Endothelial cell of umbilical vein (primary cell): ENCODE results near the gene TMEM225B. TPM values are rescaled to one million over a fixed set of nuclear protein-coding genes. Genes with fewer than 3 reads are reported as not detected.
"Not testable (repeated sequence)": the region's sequence is repeated elsewhere in the genome, so short reads cannot be mapped to it uniquely, and the experiment has no call there.

Experiments used
- BruUV-seq: library from RNA; stranded (reverse); fragments of 400-500 nt; replicated peaks from 2 replicates; lab custom pipeline; 2021; lab: Mats Ljungman, UMichigan
- CTCF ChIA-PET: fragments of 300-600, 350-600 bp; sonication (Branson Sonifier 250); formaldehyde crosslinking; loops from one replicate; lab custom pipeline; 2021; ENCODE audit warnings: antibody characterized with exemption, inconsistent platforms; lab: Charles Lee
- POLR2A ChIA-PET: fragments of 300-600, 350-600 bp; sonication (Branson Sonifier 250); formaldehyde crosslinking; loops from one replicate; lab custom pipeline; 2021; ENCODE audit warnings: antibody characterized with exemption, inconsistent platforms; lab: Charles Lee
- DNase-seq: peaks from one replicate; pipeline ENCODE4 v3.0.0-alpha.2; 2011; ENCODE audit warnings: low read depth, low spot score
- FAIRE-seq: peaks from 2 replicates; lab custom pipeline; 2011; peaks lifted over from hg19 to GRCh38; lab: Jason Lieb, UNC
- H2AFZ ChIP-seq: 2 replicates; pipeline ENCODE4 v1.6.0; 2012; ENCODE audit warnings: low read depth, low read length, control low read depth, inconsistent platforms
- H3K27ac ChIP-seq: 2 replicates; pipeline ENCODE4 v1.5.1; 2011; ENCODE audit warnings: low read depth, mild to moderate bottlenecking, control low read depth, low read length, moderate library complexity; ENCODE audit not compliant: insufficient read depth
- H3K27me3 ChIP-seq, 2 experiments: 2 replicates each; pipeline versions ENCODE4 v1.6.0 to v1.6.1; 2011; ENCODE audit warnings: low read length in 2 of 2, mixed read lengths in 1 of 2; ENCODE audit not compliant: control insufficient read depth in 2 of 2, insufficient read depth in 2 of 2
- H3K36me3 ChIP-seq, 2 experiments: 2 replicates in 1 of 2; 3 replicates in 1 of 2; pipeline ENCODE4 v1.5.1; 2011; ENCODE audit warnings: low read length in 2 of 2, mild to moderate bottlenecking in 1 of 2, moderate library complexity in 1 of 2; ENCODE audit not compliant: control insufficient read depth in 2 of 2, insufficient read depth in 2 of 2; ENCODE audit errors: extremely low read depth in 1 of 2
- H3K4me1 ChIP-seq: 3 replicates; pipeline ENCODE4 v1.5.1; 2011; ENCODE audit warnings: mild to moderate bottlenecking, low read length; ENCODE audit not compliant: control insufficient read depth, insufficient read depth; ENCODE audit errors: extremely low read depth
- H3K4me2 ChIP-seq: 2 replicates; pipeline ENCODE4 v1.6.1; 2011; ENCODE audit warnings: low read length, control low read depth, mixed read lengths; ENCODE audit not compliant: insufficient read depth
- H3K4me3 ChIP-seq, 3 experiments: fragments of 200-600 bp in 1 of 3; sonication (generic), shearing (Covaris generic) in 1 of 3; replicated peaks in 1 of 3; 2 replicates each; pipeline ENCODE4 v1.5.1; 2011 to 2016; ENCODE audit warnings: control low read depth in 3 of 3, low read length in 3 of 3, mild to moderate bottlenecking in 2 of 3, inconsistent platforms in 1 of 3, low read depth in 1 of 3, moderate library complexity in 1 of 3; ENCODE audit not compliant: insufficient read depth in 1 of 3
- H3K79me2 ChIP-seq: 2 replicates; pipeline ENCODE4 v1.6.0; 2012; ENCODE audit warnings: low read length, inconsistent platforms; ENCODE audit not compliant: control insufficient read depth, insufficient read depth
- H3K9ac ChIP-seq: replicated peaks from 2 replicates; pipeline ENCODE3; 2011; ENCODE audit warnings: low read length, control low read depth; ENCODE audit not compliant: insufficient read depth; ENCODE audit errors: extremely low read depth
- H3K9me1 ChIP-seq: replicated peaks from 3 replicates; pipeline ENCODE4 v1.6.0; 2011; ENCODE audit warnings: mild to moderate bottlenecking, low read length; ENCODE audit not compliant: control insufficient read depth, insufficient read depth; ENCODE audit errors: extremely low read depth
- H3K9me3 ChIP-seq: replicated peaks from 2 replicates; pipeline ENCODE4 v1.5.1; 2012; ENCODE audit warnings: low read length, inconsistent platforms; ENCODE audit not compliant: control insufficient read depth, insufficient read depth
- H4K20me1 ChIP-seq: replicated peaks from 2 replicates; pipeline ENCODE3; 2011; ENCODE audit warnings: mild to moderate bottlenecking, low read length; ENCODE audit not compliant: control insufficient read depth, insufficient read depth; ENCODE audit errors: extremely low read depth
- EZH2 ChIP-seq: IDR thresholded peaks from 2 replicates; pipeline ENCODE4 v1.6.1; 2012; ENCODE audit warnings: borderline replicate concordance, low read depth, mild to moderate bottlenecking, moderate library complexity, low read length, inconsistent platforms; ENCODE audit not compliant: severe bottlenecking
- FOS ChIP-seq: IDR thresholded peaks from 2 replicates; pipeline ENCODE4 v1.6.1; 2011; ENCODE audit warnings: mild to moderate bottlenecking, low read length, moderate library complexity, borderline replicate concordance; ENCODE audit not compliant: insufficient read depth
- GATA2 ChIP-seq: IDR thresholded peaks from 2 replicates; pipeline ENCODE4 v1.7.0; 2011; ENCODE audit warnings: low read depth, mild to moderate bottlenecking, moderate library complexity, mixed read lengths, low read length; ENCODE audit not compliant: insufficient read length, insufficient read depth
- JUN ChIP-seq: IDR thresholded peaks from 2 replicates; pipeline ENCODE4 v1.6.1; 2011; ENCODE audit warnings: borderline replicate concordance, low read depth; ENCODE audit not compliant: insufficient read length, insufficient read depth
- MYC ChIP-seq: IDR thresholded peaks from one replicate; pipeline ENCODE4 v1.6.1; 2011; ENCODE audit warnings: mild to moderate bottlenecking, low read depth, low read length
- POLR2A ChIP-seq: IDR thresholded peaks from 2 replicates; pipeline ENCODE4 v1.6.1; 2012; ENCODE audit warnings: low read depth, mild to moderate bottlenecking, control low read depth, low read length
- POLR2AphosphoS5 ChIP-seq: IDR thresholded peaks from 2 replicates; pipeline ENCODE4 v1.6.1; 2012; ENCODE audit warnings: low read depth, mild to moderate bottlenecking, control low read depth, low read length, moderate library complexity; ENCODE audit not compliant: insufficient read depth
- dilution Hi-C: fragments of 300-500 bp; cut with MboI; formaldehyde crosslinking; loops from one replicate; pipeline ENCODE4 v1.15.0; 2019; ENCODE audit warnings: low sequenced_read_pairs; ENCODE audit not compliant: extremely low pct_ligation_motif_present
- intact Hi-C: fragments of 100-400 bp; cut with micrococcal nuclease; formaldehyde crosslinking; loops from one replicate; pipeline ENCODE4 v1.10.0; 2022
- polyA plus RNA-seq, 4 experiments: library from polyadenylated mRNA; depleted of rRNA in 3 of 4; stranded (reverse) in 3 of 4; unstranded in 1 of 4; fragments of >200 nt; gene quantifications; 2 replicates each; pipeline versions ENCODE4 v1.2.1 to v1.2.3, GENCODE V29; 2011 to 2012; ENCODE audit warnings: missing spikeins in 1 of 4
- total RNA-seq: library from RNA; stranded (reverse); gene quantifications from 2 replicates; pipeline ENCODE4 v1.2.3, GENCODE V29; 2021
- TF ChIP-seq, protein P1 (sequence below): IDR thresholded peaks from 2 replicates; pipeline ENCODE4 v1.6.1; 2011; ENCODE audit not compliant: insufficient read depth, insufficient read length
- TF ChIP-seq, protein P2 (sequence below), 2 donors: IDR thresholded peaks; 1 replicate in 1 of 2; 2 replicates in 1 of 2; pipeline ENCODE4 v1.5.1; 2011; ENCODE audit warnings: low read length in 2 of 2, mild to moderate bottlenecking in 2 of 2, moderate library complexity in 2 of 2, control low read depth in 1 of 2, inconsistent platforms in 1 of 2, low read depth in 1 of 2; ENCODE audit not compliant: insufficient read depth in 1 of 2; ENCODE audit errors: extremely low read depth in 1 of 2

The TMEM225B gene
- total and polyA plus RNA-seq, 2 donors (not counting 3 experiments of a cell fraction or from before 2014, with no cell fraction given): 0.29 TPM; not detected in 1

DNA sequence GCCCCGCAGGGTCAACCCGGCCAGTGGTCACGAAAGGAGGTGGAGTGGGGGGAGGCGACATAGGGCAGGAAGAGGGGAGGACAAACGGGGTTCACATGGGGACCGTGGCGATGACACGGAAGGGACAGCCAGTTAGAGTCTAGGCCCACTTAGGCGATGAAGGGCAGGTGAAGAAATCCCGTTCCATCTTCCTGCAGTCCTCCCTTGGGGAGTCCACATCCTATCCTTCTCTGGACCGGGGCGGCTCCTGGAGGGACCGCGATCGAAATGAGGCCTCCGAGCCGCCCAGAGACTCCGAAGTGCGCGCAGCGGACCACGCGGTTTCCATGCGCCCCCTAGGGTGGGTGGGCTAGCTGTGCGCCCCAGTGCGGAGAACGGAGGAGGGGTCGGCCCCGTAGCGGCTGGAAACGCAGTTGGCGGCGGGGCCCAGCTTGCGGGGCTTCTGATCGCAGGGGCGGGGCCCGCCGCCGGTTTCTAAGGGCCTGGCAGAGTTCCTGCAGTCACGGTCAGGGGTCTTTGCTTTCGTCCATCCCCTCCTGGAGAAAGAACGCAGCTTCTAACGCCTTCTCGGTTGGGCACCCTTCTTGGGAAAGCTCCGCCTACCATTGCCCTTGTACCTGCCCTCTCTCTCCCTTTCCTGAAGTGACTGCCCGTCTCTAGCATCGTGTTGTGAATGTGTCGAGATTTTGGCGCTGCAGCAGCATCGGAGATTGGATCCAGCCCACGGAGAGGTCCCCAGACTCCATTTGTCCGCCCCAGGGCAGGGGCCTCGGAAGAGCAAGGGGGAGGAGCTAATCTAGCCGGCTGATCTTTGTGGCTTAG, 17.9 kb upstream of the TMEM225B start:
- Histone ChIP-seq H4K20me1 (no peaks in the 10 kb centered on the region), H3K4me2 (peak overlapping the region; percentile 86), H3K27me3 (peaks cover 0 to 2% of the 10 kb centered on the region in 2 experiments), H2AFZ (peak overlapping the region; percentile 98), H3K4me1 (peaks cover 6% of the 10 kb centered on the region), H3K9ac (no peak overlapping the region), H3K9me1 (no peaks in the 10 kb centered on the region), H3K36me3 (no peaks in the 10 kb centered on the region), H3K9me3 (no peaks in the 10 kb centered on the region), H3K27ac (no peak overlapping the region), H3K4me3 (peak overlapping the region; percentile 28 to 33 (median 31)), H3K79me2 (no peaks in the 10 kb centered on the region)
- POLR2A ChIA-PET: no interaction called here
- CTCF ChIA-PET: interaction anchor here (0.8 to 2.1 kb wide), 8 partner anchors 9 to 211 kb away, joined by 3 to 10 read pairs (median 6); partner anchors contain the start of genes CPSF4, PTCD1 and ZSCAN25
- FAIRE-seq (peak; percentile 62), DNase-seq (peak; percentile 50)
- no TSS peak for BruUV-seq
- dilution Hi-C loops: no loop called here
- TF ChIP-seq, protein P1, sequence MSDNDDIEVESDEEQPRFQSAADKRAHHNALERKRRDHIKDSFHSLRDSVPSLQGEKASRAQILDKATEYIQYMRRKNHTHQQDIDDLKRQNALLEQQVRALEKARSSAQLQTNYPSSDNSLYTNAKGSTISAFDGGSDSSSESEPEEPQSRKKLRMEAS: no peak
- TF ChIP-seq, protein P2, sequence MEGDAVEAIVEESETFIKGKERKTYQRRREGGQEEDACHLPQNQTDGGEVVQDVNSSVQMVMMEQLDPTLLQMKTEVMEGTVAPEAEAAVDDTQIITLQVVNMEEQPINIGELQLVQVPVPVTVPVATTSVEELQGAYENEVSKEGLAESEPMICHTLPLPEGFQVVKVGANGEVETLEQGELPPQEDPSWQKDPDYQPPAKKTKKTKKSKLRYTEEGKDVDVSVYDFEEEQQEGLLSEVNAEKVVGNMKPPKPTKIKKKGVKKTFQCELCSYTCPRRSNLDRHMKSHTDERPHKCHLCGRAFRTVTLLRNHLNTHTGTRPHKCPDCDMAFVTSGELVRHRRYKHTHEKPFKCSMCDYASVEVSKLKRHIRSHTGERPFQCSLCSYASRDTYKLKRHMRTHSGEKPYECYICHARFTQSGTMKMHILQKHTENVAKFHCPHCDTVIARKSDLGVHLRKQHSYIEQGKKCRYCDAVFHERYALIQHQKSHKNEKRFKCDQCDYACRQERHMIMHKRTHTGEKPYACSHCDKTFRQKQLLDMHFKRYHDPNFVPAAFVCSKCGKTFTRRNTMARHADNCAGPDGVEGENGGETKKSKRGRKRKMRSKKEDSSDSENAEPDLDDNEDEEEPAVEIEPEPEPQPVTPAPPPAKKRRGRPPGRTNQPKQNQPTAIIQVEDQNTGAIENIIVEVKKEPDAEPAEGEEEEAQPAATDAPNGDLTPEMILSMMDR (IDR thresholded peaks at IDR 0.05; ENCODE audit: extremely low read depth in 1 of 2, insufficient read depth in 1 of 2, low read depth in 1 of 2, low read length in 2 of 2): peak; percentile 40 to 68
- TF ChIP-seq POLR2AphosphoS5 (no peak), MYC (no peak), JUN (no peak), EZH2 (peak; percentile 38), POLR2A (no peak), FOS (no peak), GATA2 (no peak)
- intact Hi-C loops: no loop called here

DNA sequence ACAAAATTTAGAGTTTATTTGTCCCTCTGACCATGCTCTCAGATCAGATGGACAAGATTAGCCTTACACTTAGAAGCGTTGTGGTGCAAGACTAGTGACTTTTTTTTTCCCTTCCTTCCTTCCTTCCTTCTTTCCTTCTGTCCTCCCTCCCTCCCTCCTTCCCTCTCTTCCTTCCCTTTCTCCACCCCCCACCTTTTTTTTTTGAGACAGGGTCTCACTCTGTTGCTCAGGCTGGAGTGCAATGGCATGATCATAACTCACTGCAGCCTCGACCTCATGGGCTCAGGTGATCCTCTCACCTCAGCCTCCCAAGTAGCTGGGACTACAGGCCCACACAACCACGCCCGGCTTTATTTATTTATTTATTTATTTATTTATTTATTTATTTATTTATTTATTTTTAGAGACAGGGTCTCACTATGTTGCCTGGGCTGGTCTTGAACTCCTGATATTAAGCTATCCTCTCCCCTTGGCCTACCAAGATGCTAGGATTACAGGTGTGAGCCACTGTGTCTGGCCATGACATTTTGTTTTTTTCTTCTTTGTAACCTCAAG, 17.2 kb upstream of the TMEM225B start:
- DNase-seq, POLR2A ChIA-PET, H3K9ac ChIP-seq, H3K27ac ChIP-seq, intact Hi-C loops, dilution Hi-C loops, H3K4me1 ChIP-seq, H3K79me2 ChIP-seq, H3K36me3 ChIP-seq, H3K27me3 ChIP-seq, H3K9me3 ChIP-seq, FAIRE-seq, BruUV-seq, H3K9me1 ChIP-seq, H4K20me1 ChIP-seq: not testable (repeated sequence)
- Histone ChIP-seq H2AFZ (peak overlapping the region; percentile 98), H3K4me3 (peak overlapping the region; percentile 28 to 33 (median 31)), H3K4me2 (peak overlapping the region; percentile 86)
- CTCF ChIA-PET: interaction anchor here (0.8 to 2.1 kb wide), 7 partner anchors 9 to 212 kb away, joined by 3 to 10 read pairs (median 7); partner anchors contain the start of genes CPSF4, PTCD1 and ZSCAN25
